ENCODE data around the gene WDR37. TPM values are rescaled to one million over a fixed set of nuclear protein-coding genes. Genes with fewer than 3 reads are reported as not detected.
"Not testable (repeated sequence)": the region's sequence is repeated elsewhere in the genome, so short reads cannot be mapped to it uniquely, and the experiment has no call there.

Gene WDR37
- total RNA-seq, 1 experiment from 2014 or later, result 6.3 TPM

- no peaks in the 10 kb centered on the region for H3K27me3 ChIP-seq
- peaks cover 2% of the 10 kb centered on the region for H3K36me3 ChIP-seq
- DNase-seq, result no peak
- H3K9me3 ChIP-seq, result no peaks in the 10 kb centered on the region
- no peak overlapping the region for H3K4me3 ChIP-seq
These were observed 21.4 kb upstream of the WDR37 start for GRCh38 chr10:1034758-1035157.

GRCh38 chr10:1035201-1035600 lies 21.0 kb upstream of the WDR37 start:
- DNase-seq, result no peak
- H3K36me3 ChIP-seq, result peaks cover 4% of the 10 kb centered on the region
- no peaks in the 10 kb centered on the region for H3K9me3 ChIP-seq
- H3K27me3 ChIP-seq, result no peaks in the 10 kb centered on the region
- no peak overlapping the region for H3K4me3 ChIP-seq

GRCh38 chr10:1036341-1036791 lies 19.8 kb upstream of the WDR37 start:
- no peak for DNase-seq

GRCh38 chr10:1037098-1037497 lies 19.1 kb upstream of the WDR37 start:
- Histone ChIP-seq H3K36me3 (peaks cover 16% of the 10 kb centered on the region), H3K27me3 (no peaks in the 10 kb centered on the region), H3K9me3 (no peaks in the 10 kb centered on the region), H3K4me3 (no peak overlapping the region)
- no peak for DNase-seq

More at GRCh38 chr10:1036341-1036791, 19.8 kb upstream of the WDR37 start:
- Histone ChIP-seq H3K9me3 (no peaks in the 10 kb centered on the region), H3K4me3 (no peak overlapping the region), H3K27me3 (no peaks in the 10 kb centered on the region), H3K36me3 (peaks cover 13% of the 10 kb centered on the region)

- H3K4me3 ChIP-seq, DNase-seq, H3K9me3 ChIP-seq, H3K27me3 ChIP-seq: not testable (repeated sequence)
- H3K36me3 ChIP-seq, result peaks cover 27% of the 10 kb centered on the region
These were observed 17.4 kb upstream of the WDR37 start for GRCh38 chr10:1038769-1039168.

GRCh38 chr10:1040133-1040532 lies 16.1 kb upstream of the WDR37 start:
- Histone ChIP-seq H3K27me3 (no peaks in the 10 kb centered on the region), H3K9me3 (no peaks in the 10 kb centered on the region), H3K36me3 (peaks cover 36% of the 10 kb centered on the region), H3K4me3 (no peak overlapping the region)
- DNase-seq, result no peak

GRCh38 chr10:1041514-1041913 lies 14.7 kb upstream of the WDR37 start:
- no peaks in the 10 kb centered on the region for H3K27me3 ChIP-seq
- no peak for DNase-seq
- no peak overlapping the region for H3K4me3 ChIP-seq
- peaks cover 38% of the 10 kb centered on the region for H3K36me3 ChIP-seq
- H3K9me3 ChIP-seq, result no peaks in the 10 kb centered on the region

- no peaks in the 10 kb centered on the region for H3K27me3 ChIP-seq
These were observed 12.6 kb upstream of the WDR37 start for GRCh38 chr10:1043532-1043995.

GRCh38 chr10:1044146-1044545 lies 12.0 kb upstream of the WDR37 start:
- Histone ChIP-seq H3K27me3 (no peaks in the 10 kb centered on the region), H3K36me3 (peaks cover 35% of the 10 kb centered on the region), H3K9me3 (no peaks in the 10 kb centered on the region), H3K4me3 (no peak overlapping the region)
- no peak for DNase-seq

More at GRCh38 chr10:1043532-1043995, 12.6 kb upstream of the WDR37 start:
- H3K9me3 ChIP-seq, result no peaks in the 10 kb centered on the region
- peaks cover 35% of the 10 kb centered on the region for H3K36me3 ChIP-seq
- no peak overlapping the region for H3K4me3 ChIP-seq
- DNase-seq, result no peak

- no peaks in the 10 kb centered on the region for H3K9me3 ChIP-seq
- no peaks in the 10 kb centered on the region for H3K27me3 ChIP-seq
- peaks cover 35% of the 10 kb centered on the region for H3K36me3 ChIP-seq
- DNase-seq, result no peak
- no peak overlapping the region for H3K4me3 ChIP-seq
These were observed 11.2 kb upstream of the WDR37 start for GRCh38 chr10:1044964-1045363.

- Histone ChIP-seq H3K36me3 (peaks cover 31% of the 10 kb centered on the region), H3K4me3 (no peak overlapping the region), H3K9me3 (no peaks in the 10 kb centered on the region)
These were observed 10.8 kb upstream of the WDR37 start for GRCh38 chr10:1045415-1045814.

GRCh38 chr10:1047937-1048336 lies 8.2 kb upstream of the WDR37 start:
- no peak for DNase-seq
- Histone ChIP-seq H3K36me3 (peaks cover 17% of the 10 kb centered on the region), H3K4me3 (peak overlapping the region; percentile 91)

More at GRCh38 chr10:1045415-1045814, 10.8 kb upstream of the WDR37 start:
- H3K27me3 ChIP-seq, result no peaks in the 10 kb centered on the region
- DNase-seq, result no peak

GRCh38 chr10:1048349-1048731 lies 7.8 kb upstream of the WDR37 start:
- DNase-seq, result peak; percentile 10

More at GRCh38 chr10:1047937-1048336, 8.2 kb upstream of the WDR37 start:
- Histone ChIP-seq H3K27me3 (no peaks in the 10 kb centered on the region), H3K9me3 (no peaks in the 10 kb centered on the region)

GRCh38 chr10:1048732-1049424 lies 7.3 kb upstream of the WDR37 start, which contains the start of gene IDI1:
Gene IDI1, minus strand, starts transcription at chr10:1049119. Its CDS starts 116 bp downstream, at chr10:1049003.
- Histone ChIP-seq H3K27me3 (no peaks in the 10 kb centered on the region), H3K36me3 (peaks cover 17% of the 10 kb centered on the region), H3K4me3 (peak within 1 kb of the TSS; percentile 91), H3K9me3 (no peaks in the 10 kb centered on the region)
- DNase-seq, result peak; percentile 98

More at GRCh38 chr10:1048349-1048731, 7.8 kb upstream of the WDR37 start:
- Histone ChIP-seq H3K36me3 (peaks cover 17% of the 10 kb centered on the region), H3K27me3 (no peaks in the 10 kb centered on the region), H3K4me3 (peak overlapping the region; percentile 91), H3K9me3 (no peaks in the 10 kb centered on the region)

- Histone ChIP-seq H3K27me3 (no peaks in the 10 kb centered on the region), H3K36me3 (peaks cover 17% of the 10 kb centered on the region), H3K9me3 (no peaks in the 10 kb centered on the region), H3K4me3 (peak overlapping the region; percentile 91)
- no peak for DNase-seq
These were observed 6.7 kb upstream of the WDR37 start for GRCh38 chr10:1049425-1049958.

GRCh38 chr10:1050145-1050544 lies 6.0 kb upstream of the WDR37 start:
- H3K4me3 ChIP-seq, result peak overlapping the region; percentile 91
- no peaks in the 10 kb centered on the region for H3K27me3 ChIP-seq
- H3K36me3 ChIP-seq, result peaks cover 19% of the 10 kb centered on the region
- H3K9me3 ChIP-seq, result no peaks in the 10 kb centered on the region
- DNase-seq, result no peak

GRCh38 chr10:1050554-1050953 lies 5.6 kb upstream of the WDR37 start:
- no peak for DNase-seq
- Histone ChIP-seq H3K27me3 (no peaks in the 10 kb centered on the region), H3K9me3 (no peaks in the 10 kb centered on the region), H3K4me3 (peak overlapping the region; percentile 91), H3K36me3 (peaks cover 17% of the 10 kb centered on the region)

GRCh38 chr10:1054684-1055083 lies 1.5 kb upstream of the WDR37 start:
- H3K27me3 ChIP-seq, result no peaks in the 10 kb centered on the region
- H3K9me3 ChIP-seq, result no peaks in the 10 kb centered on the region
- 0 out of 2 replicates have a peak overlapping the region, but pooled peaks have one; percentile 4 for H3K4me3 ChIP-seq
- DNase-seq, result no peak
- H3K36me3 ChIP-seq, result peaks cover 28% of the 10 kb centered on the region

Measured in MG63 (cell line).